ENCODE measurements around the gene ZNF93. TPM values are rescaled to one million over a fixed set of nuclear protein-coding genes. Genes with fewer than 3 reads are reported as not detected.

ZNF93 gene
- total and polyA plus RNA-seq, 9 of the 15 experiments (the other 6 are each of a cell fraction or from before 2014, with no cell fraction given) = 11.1 to 26.3 (median 17.1) TPM

- no peak for TF ChIP-seq ZNF408 (CRISPR knock-in tag; IDR thresholded peaks at IDR 0.05; ENCODE audit: low read depth)
- no peak for TF ChIP-seq SUPT5H (IDR thresholded peaks at IDR 0.05)
- no peak for TF ChIP-seq ZNF830 (CRISPR knock-in tag; IDR thresholded peaks at IDR 0.05)
- TF ChIP-seq PHF20 (IDR thresholded peaks at IDR 0.05; ENCODE audit: partially characterized antibody) = no peak
- TF ChIP-seq RBM34 (IDR thresholded peaks at IDR 0.05; ENCODE audit: borderline replicate concordance, insufficient read depth, low read length) = no peak
- TF ChIP-seq ZBTB11 (CRISPR knock-in tag; IDR thresholded peaks at IDR 0.05) = no peak; a peak in 1 of 6 replicates
- TF ChIP-seq ZBTB33 (CRISPR knock-in tag; IDR thresholded peaks at IDR 0.05) = no peak
- no peak for TF ChIP-seq ATF7 (IDR thresholded peaks at IDR 0.05)
- peak; percentile 74 for TF ChIP-seq JUND (IDR thresholded peaks at IDR 0.05; ENCODE audit: borderline replicate concordance, low read depth, low read length)
- TF ChIP-seq JUND (tag; IDR thresholded peaks at IDR 0.05; ENCODE audit: borderline replicate concordance, low read depth, low read length) = peak; percentile 23; the same call in 2 of the 3 replicates
- TF ChIP-seq DLX4 (CRISPR knock-in tag; IDR thresholded peaks at IDR 0.05) = no peak
- no peak for TF ChIP-seq CGGBP1 (CRISPR knock-in tag; IDR thresholded peaks at IDR 0.05)
- TF ChIP-seq ZNF583 (CRISPR knock-in tag; IDR thresholded peaks at IDR 0.05) = no peak
- TF ChIP-seq ZNF695 (CRISPR knock-in tag; IDR thresholded peaks at IDR 0.05) = no peak
- no peak for TF ChIP-seq CREB5 (CRISPR knock-in tag; IDR thresholded peaks at IDR 0.05)
- TF ChIP-seq ZNF79 (CRISPR knock-in tag; IDR thresholded peaks at IDR 0.05; ENCODE audit: low read depth) = no peak
- no peak for TF ChIP-seq RBM39 (optimal IDR thresholded peaks at IDR 0.05; ENCODE audit: low read depth, low read length)
- peak; percentile 60; the same call in 1 of the 2 replicates for TF ChIP-seq TAL1 (IDR thresholded peaks at IDR 0.05)
- no peak for TF ChIP-seq ZBTB8A (IDR thresholded peaks at IDR 0.05; ENCODE audit: partially characterized antibody)
- no peak for TF ChIP-seq SNAPC5 (CRISPR knock-in tag; IDR thresholded peaks at IDR 0.05)
- no peak for TF ChIP-seq ZKSCAN8 (CRISPR knock-in tag; IDR thresholded peaks at IDR 0.05)
- no peak for TF ChIP-seq HDAC8 (tag; IDR thresholded peaks at IDR 0.05)
Observed at GRCh38 chr19:19900139-19900728, 512 bp upstream of the ZNF93 start (continued).

Measured in K562 (cell line).